K562 (cell line): ENCODE measurements around the gene FBXO8. TPM values are rescaled to one million over a fixed set of nuclear protein-coding genes. Genes with fewer than 3 reads are reported as not detected.

Experiments
- polyA plus RNA-seq, 8 experiments: library from polyadenylated mRNA; depleted of rRNA in 4 of 8; stranded (reverse) in 5 of 8; unstranded in 3 of 8; fragments of >200 nt; fragmentation: Nextera tagmentation in 2 of 8; fragmentation: Illumina TruSeq in 1 of 8; extraction: Ambion mirVana in 2 of 8; extraction: Trizol in 1 of 8; gene quantifications; 2 replicates each; pipeline versions ENCODE4 v1.2.1 to v1.2.3, GENCODE V29; 2011 to 2014; ENCODE audit warnings: inconsistent platforms in 1 of 8, missing spikeins in 1 of 8
- total RNA-seq, 7 experiments: library from RNA; depleted of rRNA in 6 of 7; stranded (reverse); fragments of >200 nt in 6 of 7; fragmentation: Illumina TruSeq in 2 of 7; extraction: Trizol in 2 of 7; gene quantifications; 2 replicates each; pipeline versions ENCODE4 v1.2.1 to v1.2.3, GENCODE V29; 2011 to 2021; ENCODE audit warnings: low replicate concordance in 1 of 7

The FBXO8 gene
- total and polyA plus RNA-seq, 9 of the 15 experiments (the other 6 are each of a cell fraction or from before 2014, with no cell fraction given): 12.9 to 27.1 (median 14.8) TPM

Other genes starting within 250 kb of the FBXO8 start
- 20.4 and 24.4 TPM in 2 replicates for gene CEP44, start 244 bp upstream of the FBXO8 start, total RNA-seq (2014; rRNA removed)
- 41.7 and 46.4 TPM in 2 replicates for gene CEP44, start 244 bp upstream of the FBXO8 start, total RNA-seq (2014; rRNA removed; fragmentation: Illumina TruSeq; extraction: Trizol)
- gene CEP44, start 244 bp upstream of the FBXO8 start, total RNA-seq (2015; rRNA removed; fragmentation: Illumina TruSeq; extraction: Trizol): 24.8 and 28.2 TPM in 2 replicates
- gene CEP44, start 244 bp upstream of the FBXO8 start, total RNA-seq (2021): 26.5 and 29.0 TPM in 2 replicates
- gene CEP44, start 244 bp upstream of the FBXO8 start, polyA plus RNA-seq (2011; rRNA removed): 44.9 and 45.0 TPM in 2 replicates
- gene CEP44, start 244 bp upstream of the FBXO8 start, polyA plus RNA-seq (2014; fragmentation: Illumina TruSeq; extraction: Trizol): 20.8 and 22.2 TPM in 2 replicates
- 10 to 100 TPM; 19.6 to 23.3 TPM for gene CEP44, start 244 bp upstream of the FBXO8 start, polyA plus RNA-seq (2014; fragmentation: Nextera tagmentation; extraction: Ambion mirVana)
- gene CEP44, start 244 bp upstream of the FBXO8 start, polyA plus RNA-seq (2014; rRNA removed): 21.2 and 22.7 TPM in 2 replicates
- 4.8 and 4.9 TPM in 2 replicates for gene HPGD, start 238.8 kb upstream of the FBXO8 start, total RNA-seq (2014; rRNA removed)
- 5.1 and 5.5 TPM in 2 replicates for gene HPGD, start 238.8 kb upstream of the FBXO8 start, total RNA-seq (2014; rRNA removed; fragmentation: Illumina TruSeq; extraction: Trizol)
- 6.2 and 7.4 TPM in 2 replicates for gene HPGD, start 238.8 kb upstream of the FBXO8 start, total RNA-seq (2015; rRNA removed; fragmentation: Illumina TruSeq; extraction: Trizol)
- gene HPGD, start 238.8 kb upstream of the FBXO8 start, total RNA-seq (2021): 3.3 and 3.5 TPM in 2 replicates
- gene HPGD, start 238.8 kb upstream of the FBXO8 start, polyA plus RNA-seq (2011; rRNA removed): 1.4 and 8.6 TPM in 2 replicates
- 3.3 and 4.7 TPM in 2 replicates for gene HPGD, start 238.8 kb upstream of the FBXO8 start, polyA plus RNA-seq (2014; fragmentation: Illumina TruSeq; extraction: Trizol)
- gene HPGD, start 238.8 kb upstream of the FBXO8 start, polyA plus RNA-seq (2014; fragmentation: Nextera tagmentation; extraction: Ambion mirVana): 1 to 10 TPM; 2.3 to 3.2 TPM
- gene HPGD, start 238.8 kb upstream of the FBXO8 start, polyA plus RNA-seq (2014; rRNA removed): 2.8 and 6.7 TPM in 2 replicates